Fibroblast of the conjunctiva (primary cell): Measurements from ENCODE around the gene SDK2.
A peak's percentile ranks its signal among the peaks of the same experiment; 100 is the strongest.

Experiments used
- DNase-seq: peaks from one replicate; pipeline ENCODE4 v3.0.0-alpha.2; 2010; ENCODE audit warnings: low read depth

Gene SDK2

GRCh38 chr17:73360961-73361761 lies 283.1 kb downstream of the SDK2 start:
- no peak for DNase-seq

- DNase-seq: no peak
Measured at GRCh38 chr17:73359987-73360410, 284.2 kb downstream of the SDK2 start.

- DNase-seq: no peak
Measured at GRCh38 chr17:73359352-73359751, 284.9 kb downstream of the SDK2 start.

DNA sequence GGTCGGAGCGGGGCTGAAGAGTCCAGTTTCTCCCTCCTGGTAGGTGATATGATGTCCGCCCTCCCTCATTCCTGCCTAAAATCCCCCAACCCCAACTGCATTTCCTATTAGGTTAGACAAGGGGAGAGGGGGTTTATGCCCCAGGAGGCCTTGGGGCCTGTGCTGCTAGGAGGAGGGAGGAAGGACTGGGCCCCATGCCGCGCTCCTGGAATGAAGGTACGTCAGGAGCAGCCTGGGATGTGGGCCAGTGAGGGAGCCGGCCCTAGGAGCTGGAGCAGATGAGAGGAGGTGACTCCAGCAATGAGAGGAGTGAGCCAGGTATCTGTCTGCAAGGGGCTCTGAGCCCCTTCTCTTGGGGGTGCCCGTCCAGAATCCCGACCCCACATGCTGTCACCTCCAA lies 285.6 kb downstream of the SDK2 start:
- DNase-seq: no peak

DNA sequence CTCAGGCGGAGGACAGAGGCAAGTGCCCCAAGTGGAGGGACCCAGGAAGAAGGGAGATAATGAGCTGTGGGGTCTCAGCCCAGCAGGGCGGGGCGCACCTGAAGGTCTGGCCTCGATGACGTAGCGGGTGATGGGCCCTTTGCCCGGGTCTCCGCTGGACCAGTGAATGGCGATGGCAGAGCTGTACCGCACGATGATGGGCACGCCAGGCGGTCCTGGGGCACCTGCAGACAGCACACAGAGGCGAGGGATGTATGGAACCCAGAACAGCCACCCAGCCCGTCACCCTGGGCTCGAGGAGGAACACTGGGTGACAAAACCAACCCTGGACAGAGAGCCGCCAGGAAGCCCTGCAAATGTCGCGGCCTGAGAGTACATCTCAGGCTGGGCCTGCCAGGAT lies 286.3 kb downstream of the SDK2 start:
- no peak for DNase-seq

GRCh38 chr17:73357318-73357717 lies 286.9 kb downstream of the SDK2 start:
- no peak for DNase-seq

DNA sequence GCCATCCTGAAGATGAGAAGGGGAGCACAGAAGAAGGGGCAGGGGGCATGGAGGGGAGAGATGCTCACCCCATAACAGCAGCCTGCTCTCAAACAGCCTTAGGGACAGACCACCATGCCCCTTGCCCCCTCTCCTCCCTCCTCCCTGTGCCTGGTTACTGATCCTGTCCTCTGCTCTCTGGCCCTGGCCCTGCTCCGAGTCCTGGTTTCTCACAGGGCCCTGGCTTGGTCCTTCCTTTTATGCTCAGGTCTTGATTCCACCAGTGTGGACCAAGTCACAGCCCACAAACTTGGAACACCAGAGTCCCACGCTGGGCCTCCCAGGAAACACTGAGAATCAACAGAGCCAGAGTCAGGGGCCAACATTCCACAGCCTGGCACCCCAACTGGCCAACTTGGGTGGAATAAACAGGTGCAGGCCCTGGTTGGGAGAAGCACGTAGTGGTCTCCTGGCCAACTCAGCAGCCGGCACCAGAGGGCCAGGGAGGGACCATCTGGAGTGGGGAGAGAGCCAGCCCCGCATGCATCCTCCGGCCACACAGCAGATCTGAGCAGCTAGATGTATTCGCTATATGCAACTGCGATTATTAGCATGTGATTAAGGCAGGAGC lies 287.6 kb downstream of the SDK2 start:
- no peak for DNase-seq

- DNase-seq: no peak
Measured at GRCh38 chr17:73354423-73355284, 289.6 kb downstream of the SDK2 start.

DNA sequence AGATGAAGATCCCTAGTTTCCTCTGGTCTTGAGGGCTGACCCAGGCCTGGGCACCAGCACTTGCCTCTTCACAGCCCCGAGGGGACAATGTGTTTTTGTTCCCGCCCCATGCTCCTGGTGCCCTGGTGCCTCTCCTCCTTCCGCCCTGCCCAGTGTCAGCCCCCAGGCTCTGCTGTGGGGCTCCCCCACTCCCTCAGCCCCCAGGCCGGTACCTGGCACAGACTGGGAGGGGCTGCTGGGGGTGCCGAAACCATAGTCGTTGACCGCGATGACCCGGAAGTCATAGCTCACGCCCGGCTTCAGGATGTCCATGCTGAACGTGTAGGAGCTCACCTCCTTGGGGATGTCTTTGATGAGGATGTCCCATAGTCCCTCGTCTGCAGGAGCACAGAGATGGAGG lies 292.0 kb downstream of the SDK2 start:
- no peak for DNase-seq

DNA sequence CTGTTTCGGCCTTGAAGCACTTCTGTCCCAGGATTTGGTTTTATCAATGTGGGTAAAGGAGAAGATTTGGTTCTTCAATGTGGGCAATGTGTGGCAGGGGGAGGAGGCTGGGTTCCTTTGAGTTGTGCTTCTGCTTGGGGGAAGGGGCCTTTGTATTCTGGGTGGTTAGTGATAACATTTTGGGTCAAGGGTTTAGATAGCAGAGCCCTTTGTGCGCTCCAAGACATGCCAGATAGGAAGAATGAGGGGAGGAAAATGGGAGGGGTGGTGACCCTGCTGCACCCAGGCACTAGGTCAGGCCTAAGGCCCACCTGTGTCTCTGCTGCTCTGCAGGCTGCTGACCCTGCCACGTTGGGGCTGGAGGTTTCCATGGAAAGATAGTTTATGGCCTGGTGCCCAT lies 292.5 kb downstream of the SDK2 start:
- DNase-seq: no peak

DNA sequence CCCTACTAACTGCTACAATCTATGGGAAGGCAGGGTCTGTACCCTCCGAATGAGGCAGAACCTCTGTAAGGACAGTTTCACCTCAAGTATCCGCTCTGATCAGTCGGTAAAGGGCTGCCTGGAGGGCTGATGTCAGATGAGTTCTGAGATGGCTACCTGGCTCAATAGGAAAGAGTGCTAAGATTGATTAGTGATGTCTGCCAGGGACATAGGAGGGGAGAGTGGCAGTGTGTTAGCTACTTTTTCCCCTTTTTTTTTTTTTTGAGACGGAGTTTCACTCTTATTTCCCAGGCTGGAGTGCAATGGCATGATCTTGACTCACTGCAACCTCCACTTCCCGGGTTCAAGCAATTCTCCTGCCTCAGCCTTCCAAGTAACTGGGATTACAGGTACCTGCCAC lies 293.4 kb downstream of the SDK2 start:
- DNase-seq: no peak

DNA sequence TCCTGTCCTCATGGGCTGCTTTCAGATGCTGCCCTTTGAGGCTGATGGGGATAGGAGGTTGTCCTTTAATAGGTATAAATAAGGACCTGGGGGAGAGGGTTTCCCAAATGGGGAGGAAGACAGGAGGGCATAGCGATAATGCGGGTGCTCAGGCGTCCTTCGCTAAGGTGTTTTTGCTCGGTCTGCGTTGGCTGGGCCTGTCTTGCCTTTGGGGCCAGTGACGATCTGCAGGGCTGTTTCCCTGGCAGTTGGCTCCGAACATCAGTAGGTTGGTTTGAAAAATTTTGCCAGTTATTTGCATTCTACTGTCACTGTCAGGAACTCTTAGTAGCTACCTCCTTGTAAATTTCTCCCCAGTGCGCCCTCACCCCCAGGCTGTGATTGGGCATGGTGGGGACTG lies 294.6 kb downstream of the SDK2 start:
- no peak for DNase-seq

DNA sequence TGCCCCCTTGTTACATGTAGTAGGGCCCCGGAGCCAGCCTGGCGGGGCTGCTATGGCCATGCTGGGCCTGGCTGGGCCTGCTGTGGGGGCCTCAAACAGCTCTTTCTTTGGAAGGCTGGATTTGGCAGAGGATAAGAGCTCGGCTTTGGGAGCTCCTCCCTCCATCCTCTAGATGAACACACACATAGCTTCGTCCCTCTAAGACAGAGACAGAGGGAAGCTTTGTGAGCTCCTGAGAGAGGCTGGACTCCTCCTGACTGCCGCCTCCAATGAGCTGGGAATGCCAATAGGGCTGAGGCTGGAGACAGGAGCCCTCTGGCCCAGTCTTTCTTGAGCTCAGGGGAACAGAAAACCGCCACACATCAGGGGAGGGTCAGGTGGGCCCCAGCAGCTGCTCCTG lies 295.1 kb downstream of the SDK2 start:
- no peak for DNase-seq

DNA sequence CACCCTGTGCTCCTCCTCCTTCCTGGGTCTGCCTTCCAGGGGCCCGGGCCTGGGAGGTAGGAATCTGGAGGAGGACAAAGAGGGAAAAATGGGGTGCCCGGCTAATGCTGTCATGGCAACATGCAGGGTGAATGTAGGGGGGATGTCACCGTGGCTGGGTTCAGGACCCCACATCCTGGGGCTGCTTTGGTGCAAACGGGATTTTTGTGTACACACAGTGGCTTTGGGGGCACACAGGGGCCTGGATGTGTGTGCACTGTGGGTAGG lies 295.5 kb downstream of the SDK2 start:
- DNase-seq: no peak

DNA sequence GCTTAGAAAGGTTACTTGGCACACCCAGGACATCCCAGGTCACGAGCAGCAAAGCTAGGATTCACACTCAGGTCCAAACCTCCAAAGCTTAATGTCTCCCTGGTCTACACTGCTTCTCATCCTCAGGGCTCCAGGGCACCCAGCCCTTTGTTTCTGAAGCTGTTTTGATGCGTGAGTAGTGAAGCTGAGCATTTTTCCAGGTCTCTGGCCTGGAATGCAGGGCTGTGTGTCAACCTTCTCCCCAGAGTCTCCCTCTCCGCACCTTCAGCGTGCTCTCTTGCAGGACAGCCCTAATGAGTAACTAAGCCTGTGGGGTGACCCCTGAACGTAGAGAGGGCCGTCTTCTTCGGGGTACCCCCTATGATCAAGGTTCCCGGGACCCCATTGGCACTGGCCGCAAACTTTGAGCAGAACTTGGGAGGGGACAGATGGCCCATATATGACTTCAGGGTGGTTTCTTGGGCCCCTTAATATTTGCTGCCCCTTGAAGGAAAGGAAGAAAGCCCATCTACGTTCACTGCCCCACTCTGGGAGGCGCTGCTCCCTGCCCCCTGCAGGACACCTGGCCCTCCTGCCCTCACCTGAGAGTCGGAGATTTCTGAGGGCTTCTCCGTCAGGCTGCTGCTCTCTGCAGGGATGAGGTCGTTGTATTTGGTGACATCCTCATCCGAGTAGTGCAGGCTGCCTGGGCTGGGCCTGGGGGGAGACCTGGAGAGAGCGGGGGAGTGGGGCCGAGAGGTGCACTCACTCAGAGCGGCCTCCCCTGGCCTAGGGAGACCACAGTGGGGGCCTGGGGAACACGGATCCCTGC lies 296.0 kb downstream of the SDK2 start:
- no peak for DNase-seq

DNA sequence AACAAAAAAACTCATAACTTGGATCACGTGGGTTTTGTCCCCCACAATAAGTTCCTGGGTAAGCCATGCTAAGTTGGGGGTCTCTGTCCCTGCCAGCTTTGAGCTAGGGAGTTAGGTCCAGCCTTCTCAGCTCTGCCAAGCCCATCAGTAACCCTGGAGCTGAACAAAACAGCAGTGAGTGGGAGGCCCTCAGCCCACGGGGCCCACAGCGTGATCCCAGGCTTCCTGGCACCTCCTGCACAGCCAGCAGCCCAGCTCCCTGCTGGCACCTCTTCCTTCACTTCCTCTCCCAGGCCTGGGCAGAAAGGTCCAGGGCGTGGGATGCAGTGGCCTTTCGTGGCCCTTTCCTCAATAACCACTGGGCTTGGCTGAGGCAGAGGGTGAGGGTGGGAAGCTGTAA lies 296.9 kb downstream of the SDK2 start:
- no peak for DNase-seq

DNA sequence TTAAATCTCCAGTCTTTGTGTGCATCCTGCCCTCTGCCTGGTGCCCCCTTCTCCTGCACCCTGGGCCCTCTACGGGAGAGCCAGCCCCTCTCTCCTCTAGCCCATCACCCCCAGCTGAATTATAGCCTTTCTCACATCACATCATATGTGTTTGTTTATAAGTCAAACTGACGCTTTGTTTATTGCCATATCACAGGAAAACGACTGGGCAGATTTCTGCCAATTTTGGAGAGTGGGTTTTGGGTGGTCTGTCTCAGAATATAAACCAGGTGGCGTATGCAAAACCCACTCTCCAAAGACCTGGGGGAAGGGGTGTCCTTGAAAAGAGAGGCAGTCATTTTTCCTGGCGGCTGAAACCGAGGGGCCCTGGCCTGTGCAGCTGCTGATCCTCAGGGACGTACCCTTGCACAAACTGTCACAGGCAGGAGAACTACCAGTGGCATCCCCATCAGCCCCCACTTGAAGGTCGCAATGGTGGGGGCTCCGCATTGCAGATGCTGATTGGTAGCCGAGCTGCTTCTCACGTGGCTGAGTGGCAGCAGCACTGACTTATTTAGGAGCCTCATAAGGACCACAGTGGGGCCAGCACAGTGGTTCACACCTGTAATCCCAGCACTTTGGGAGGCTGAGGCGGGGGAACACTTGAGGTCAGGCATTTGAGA lies 297.6 kb downstream of the SDK2 start:
- no peak for DNase-seq

GRCh38 chr17:73343739-73344454 lies 300.3 kb downstream of the SDK2 start:
- no peak for DNase-seq

DNA sequence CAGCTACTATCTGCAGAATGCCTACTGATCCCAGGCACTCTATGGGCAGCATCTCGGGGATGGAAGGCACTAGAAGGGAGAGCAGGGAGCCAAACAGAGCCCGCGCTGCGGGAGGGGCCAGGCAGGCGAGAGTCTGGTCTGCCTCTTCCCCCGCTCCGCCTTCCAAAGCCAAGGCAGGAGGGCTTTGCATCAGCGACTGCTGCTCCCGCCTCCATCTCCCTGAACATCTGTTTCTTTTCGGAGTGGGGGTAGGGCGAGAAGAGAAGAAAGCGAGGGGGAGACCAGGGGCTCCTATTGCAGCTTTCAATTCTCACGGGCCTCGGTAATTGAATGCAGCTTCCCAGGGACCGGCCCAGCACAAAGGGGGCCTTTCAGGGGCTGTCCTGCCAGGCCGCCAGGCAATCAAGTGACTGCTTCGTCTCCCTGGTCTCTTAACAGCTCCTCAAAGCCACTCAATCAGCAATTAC lies 301.0 kb downstream of the SDK2 start:
- peak; percentile 92 for DNase-seq

DNA sequence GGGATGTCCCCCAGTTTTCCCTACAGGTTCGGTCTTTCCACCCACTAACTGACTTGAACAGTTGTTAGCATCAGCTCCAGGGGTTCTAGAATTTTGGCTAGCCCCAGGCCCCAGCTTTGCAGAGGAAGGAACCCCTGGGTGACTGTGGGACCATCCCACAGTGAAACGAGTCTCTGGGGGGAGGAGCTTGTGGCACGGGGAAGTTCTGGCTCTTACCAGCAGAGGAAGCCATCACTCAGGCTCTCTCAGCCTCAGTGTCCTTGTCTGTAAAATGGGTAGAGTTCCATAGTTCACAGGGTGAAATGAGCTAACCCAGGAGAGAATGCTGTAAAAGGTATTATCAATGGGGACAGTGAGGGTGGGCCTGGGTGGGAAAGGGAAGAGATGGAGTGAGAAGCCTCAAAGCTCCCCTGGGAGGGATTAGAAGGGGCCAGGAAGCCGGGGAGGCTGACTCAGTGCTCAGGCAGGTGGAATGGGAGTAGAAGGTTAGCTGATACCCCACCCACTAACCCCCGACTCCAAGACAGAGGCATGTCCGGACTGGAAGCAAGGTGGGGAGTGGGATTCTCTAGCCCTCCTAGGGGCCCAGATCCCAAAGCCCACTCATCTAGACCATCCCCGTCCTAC lies 301.6 kb downstream of the SDK2 start:
- DNase-seq: peak; percentile 74
